ENCODE results near the gene DNAJC15. TPM values are rescaled to one million over a fixed set of nuclear protein-coding genes. Genes with fewer than 3 reads are reported as not detected.

DNAJC15 gene
- polyA plus RNA-seq, 3 donors = 8.3 to 31.1 (median 22.0) TPM

GRCh38 chr13:43136920-43137575 lies 113.7 kb downstream of the DNAJC15 start:
- Histone ChIP-seq H3K79me2 (ENCODE audit: insufficient read depth, low read length) (no peaks in the 10 kb centered on the region), H4K20me1 (ENCODE audit: insufficient read depth, low read length) (no peaks in the 10 kb centered on the region), H3K4me3 (replicated peaks in 1 of 3; ENCODE audit: low read depth in 2 of 3, low read length in 3 of 3) (no peak overlapping the region), H3K27me3 (ENCODE audit: control insufficient read depth in 2 of 2, insufficient read depth in 2 of 2, low read length in 2 of 2) (no peaks in the 10 kb centered on the region), H2AFZ (ENCODE audit: insufficient read depth, low read depth, low read length, poor library complexity, severe bottlenecking) (no peak overlapping the region), H3K9me3 (replicated peaks in 1 of 2; ENCODE audit: control insufficient read depth in 1 of 2, insufficient read depth in 1 of 2, low read length in 2 of 2) (no peaks in the 10 kb centered on the region), H3K9ac (ENCODE audit: insufficient read depth, low read length, poor library complexity, severe bottlenecking) (no peak overlapping the region), H3K4me2 (replicated peaks; ENCODE audit: extremely low read depth, low read length, poor library complexity, severe bottlenecking) (no peak overlapping the region), H3K36me3 (replicated peaks in 1 of 2; ENCODE audit: control insufficient read depth in 1 of 2, insufficient read depth in 2 of 2, low read length in 2 of 2) (no peaks in the 10 kb centered on the region), H3K27ac (ENCODE audit: low read depth in 1 of 2, low read length in 2 of 2) (no peak overlapping the region), H3K4me1 (ENCODE audit: control insufficient read depth in 1 of 2, insufficient read depth in 2 of 2, low read length in 2 of 2) (no peaks in the 10 kb centered on the region)
- H3K27me3 Mint-ChIP-seq (ENCODE audit: low read depth in 3 of 3) = peaks cover 5 to 8% (median 6%) of the 10 kb centered on the region in 3 donors
- no peaks in the 10 kb centered on the region for H3K4me1 Mint-ChIP-seq
- no peak for DNase-seq
- no peaks in the 10 kb centered on the region for H3K9me3 Mint-ChIP-seq
- intact Hi-C loops (cut with micrococcal nuclease) = no loop called here
- H3K36me3 Mint-ChIP-seq = no peaks in the 10 kb centered on the region
- no peak overlapping the region for H3K27ac Mint-ChIP-seq
- WGBS (ENCODE audit: insufficient coverage) = 87% methylated on average over 3 of the region's 7 CpGs
- no peak overlapping the region for H3K4me3 Mint-ChIP-seq
- no peak for TF ChIP-seq CTCF (IDR thresholded peaks at IDR 0.05)

- Mint-ChIP-seq H3K4me3 (no peak overlapping the region), H3K4me1 (no peaks in the 10 kb centered on the region), H3K27ac (no peak overlapping the region), H3K9me3 (no peaks in the 10 kb centered on the region), H3K36me3 (no peaks in the 10 kb centered on the region), H3K27me3 (ENCODE audit: low read depth in 3 of 3) (peaks cover 5 to 7% (median 5%) of the 10 kb centered on the region in 3 donors)
- Histone ChIP-seq H2AFZ (ENCODE audit: insufficient read depth, low read depth, low read length, poor library complexity, severe bottlenecking) (no peak overlapping the region), H3K27me3 (ENCODE audit: control insufficient read depth in 2 of 2, insufficient read depth in 2 of 2, low read length in 2 of 2) (no peaks in the 10 kb centered on the region), H3K4me1 (ENCODE audit: control insufficient read depth in 1 of 2, insufficient read depth in 2 of 2, low read length in 2 of 2) (no peaks in the 10 kb centered on the region), H3K4me3 (replicated peaks in 1 of 3; ENCODE audit: low read depth in 2 of 3, low read length in 3 of 3) (no peak overlapping the region), H3K36me3 (replicated peaks in 1 of 2; ENCODE audit: control insufficient read depth in 1 of 2, insufficient read depth in 2 of 2, low read length in 2 of 2) (no peaks in the 10 kb centered on the region), H3K4me2 (replicated peaks; ENCODE audit: extremely low read depth, low read length, poor library complexity, severe bottlenecking) (no peak overlapping the region), H4K20me1 (ENCODE audit: insufficient read depth, low read length) (no peaks in the 10 kb centered on the region), H3K9me3 (replicated peaks in 1 of 2; ENCODE audit: control insufficient read depth in 1 of 2, insufficient read depth in 1 of 2, low read length in 2 of 2) (no peaks in the 10 kb centered on the region), H3K79me2 (ENCODE audit: insufficient read depth, low read length) (no peaks in the 10 kb centered on the region), H3K27ac (ENCODE audit: low read depth in 1 of 2, low read length in 2 of 2) (no peak overlapping the region), H3K9ac (ENCODE audit: insufficient read depth, low read length, poor library complexity, severe bottlenecking) (no peak overlapping the region)
- intact Hi-C loops (cut with micrococcal nuclease) = no loop called here
- TF ChIP-seq CTCF (IDR thresholded peaks at IDR 0.05) = no peak
- WGBS (ENCODE audit: insufficient coverage) = 40% methylated on average over 1 of the region's 2 CpGs
- DNase-seq = no peak
These were observed 115.8 kb downstream of the DNAJC15 start for GRCh38 chr13:43139211-43139610.
